Kidney epithelial cell (primary cell): ENCODE data around the gene CDK1. TPM values are rescaled to one million over a fixed set of nuclear protein-coding genes. Genes with fewer than 3 reads are reported as not detected.
"Not testable (repeated sequence)": the region's sequence is repeated elsewhere in the genome, so short reads cannot be mapped to it uniquely, and the experiment has no call there.

Source experiments
- DNase-seq: peaks from one replicate; pipeline ENCODE4 v3.0.0-alpha.2; 2010; ENCODE audit warnings: low read depth
- H3K27me3 ChIP-seq: 2 replicates; pipeline ENCODE4 v1.6.0; 2011; ENCODE audit warnings: low read length; ENCODE audit not compliant: control insufficient read depth, insufficient read depth
- H3K36me3 ChIP-seq: 2 replicates; pipeline ENCODE4 v1.5.1; 2011; ENCODE audit warnings: low read length; ENCODE audit not compliant: control insufficient read depth, insufficient read depth
- H3K4me3 ChIP-seq: 2 replicates; pipeline ENCODE4 v1.5.1; 2011; ENCODE audit warnings: low read depth, mild to moderate bottlenecking, control low read depth, low read length
- total RNA-seq: library from RNA; depleted of rRNA; stranded (reverse); fragments of >200 nt; gene quantifications from 2 replicates; pipeline ENCODE4 v1.2.3, GENCODE V29; 2015
- TF ChIP-seq, protein P1 (sequence below): IDR thresholded peaks from 2 replicates; pipeline ENCODE4 v1.5.1; 2011; ENCODE audit warnings: mild to moderate bottlenecking, moderate library complexity, low read length, control low read depth, inconsistent platforms; ENCODE audit not compliant: insufficient read depth, poor library complexity, severe bottlenecking

Gene CDK1
- total RNA-seq, 1 donor from 2014 or later, result 16.2 TPM

DNA sequence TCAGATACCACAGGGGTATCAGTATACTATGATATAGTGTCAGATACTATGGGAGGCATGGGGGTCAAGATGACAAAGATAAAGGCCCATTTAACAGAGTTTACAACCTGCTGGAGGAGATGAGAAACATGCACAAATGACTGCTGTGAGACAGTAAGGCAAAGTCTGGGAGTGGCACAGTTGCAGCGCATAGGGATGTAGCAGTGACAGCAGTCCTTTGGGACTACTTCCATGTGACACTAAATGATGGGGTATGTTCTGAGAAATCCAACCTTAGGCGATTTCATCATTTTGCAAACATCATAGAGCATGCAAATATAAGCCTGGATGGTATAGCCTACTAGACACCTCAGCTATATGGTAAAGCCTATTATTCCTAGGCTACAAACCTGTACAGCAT, 56.8 kb downstream of the CDK1 start:
- no peaks in the 10 kb centered on the region for H3K27me3 ChIP-seq
- TF ChIP-seq, protein P1, sequence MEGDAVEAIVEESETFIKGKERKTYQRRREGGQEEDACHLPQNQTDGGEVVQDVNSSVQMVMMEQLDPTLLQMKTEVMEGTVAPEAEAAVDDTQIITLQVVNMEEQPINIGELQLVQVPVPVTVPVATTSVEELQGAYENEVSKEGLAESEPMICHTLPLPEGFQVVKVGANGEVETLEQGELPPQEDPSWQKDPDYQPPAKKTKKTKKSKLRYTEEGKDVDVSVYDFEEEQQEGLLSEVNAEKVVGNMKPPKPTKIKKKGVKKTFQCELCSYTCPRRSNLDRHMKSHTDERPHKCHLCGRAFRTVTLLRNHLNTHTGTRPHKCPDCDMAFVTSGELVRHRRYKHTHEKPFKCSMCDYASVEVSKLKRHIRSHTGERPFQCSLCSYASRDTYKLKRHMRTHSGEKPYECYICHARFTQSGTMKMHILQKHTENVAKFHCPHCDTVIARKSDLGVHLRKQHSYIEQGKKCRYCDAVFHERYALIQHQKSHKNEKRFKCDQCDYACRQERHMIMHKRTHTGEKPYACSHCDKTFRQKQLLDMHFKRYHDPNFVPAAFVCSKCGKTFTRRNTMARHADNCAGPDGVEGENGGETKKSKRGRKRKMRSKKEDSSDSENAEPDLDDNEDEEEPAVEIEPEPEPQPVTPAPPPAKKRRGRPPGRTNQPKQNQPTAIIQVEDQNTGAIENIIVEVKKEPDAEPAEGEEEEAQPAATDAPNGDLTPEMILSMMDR, result no peak
- no peak for DNase-seq
- H3K36me3 ChIP-seq, result no peaks in the 10 kb centered on the region
- H3K4me3 ChIP-seq, result no peak overlapping the region

GRCh38 chr10:60841227-60841626, 62.9 kb downstream of the CDK1 start:
- not testable (repeated sequence) for DNase-seq, H3K36me3 ChIP-seq

DNA sequence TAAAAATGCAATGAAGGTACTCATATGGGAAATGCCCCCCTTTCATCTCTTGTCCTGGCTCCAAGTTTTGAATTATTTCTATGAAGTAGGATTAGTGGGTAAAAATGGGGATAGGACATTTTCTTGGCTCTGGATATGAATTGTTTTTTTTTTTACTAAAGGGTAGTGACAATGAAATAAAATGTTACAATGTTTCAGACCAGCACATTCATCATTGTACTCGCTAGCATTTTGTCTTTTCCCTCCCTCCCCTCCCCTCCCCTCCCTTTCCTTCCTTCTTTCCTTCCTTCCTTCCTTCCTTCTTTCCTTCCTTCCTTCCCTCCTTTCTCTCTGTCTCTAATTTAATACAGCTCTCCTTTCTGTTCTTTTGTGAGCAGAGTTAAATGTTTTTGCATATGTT, 64.4 kb downstream of the CDK1 start:
- Histone ChIP-seq H3K27me3 (no peaks in the 10 kb centered on the region), H3K4me3 (no peak overlapping the region)

More at GRCh38 chr10:60841227-60841626, 62.9 kb downstream of the CDK1 start:
- not testable (repeated sequence) for H3K4me3 ChIP-seq, H3K27me3 ChIP-seq

More for the DNA sequence above, 64.4 kb downstream of the CDK1 start:
- DNase-seq, result no peak
- no peaks in the 10 kb centered on the region for H3K36me3 ChIP-seq
- TF ChIP-seq, protein P1, result no peak

Other genes starting within 250 kb of the CDK1 start
- 21.3 and 22.2 TPM in 2 replicates for gene RHOBTB1, start 165.7 kb downstream of the CDK1 start, total RNA-seq